BJ (cell line): ENCODE measurements around the gene TMEM115. TPM values are rescaled to one million over a fixed set of nuclear protein-coding genes. Genes with fewer than 3 reads are reported as not detected.
A peak's percentile ranks its signal among the peaks of the same experiment; 100 is the strongest.

Source experiments
- CTCF ChIA-PET: fragments of 350-600 bp; formaldehyde crosslinking; extraction: SDS; loops from one replicate; lab custom pipeline; 2021; ENCODE audit warnings: antibody characterized with exemption, inconsistent platforms; lab: Yijun Ruan, JAX
- POLR2A ChIA-PET: fragments of 300-600 bp; sonication (Branson Sonifier 250); formaldehyde crosslinking; extraction: SDS; loops from one replicate; lab custom pipeline; 2021; ENCODE audit warnings: antibody characterized with exemption; lab: Charles Lee
- DNase-seq: peaks from one replicate; pipeline ENCODE4 v3.0.0-alpha.2; 2011; ENCODE audit warnings: low read depth
- H3K27me3 ChIP-seq: 2 replicates; pipeline ENCODE4 v1.6.0; 2011; ENCODE audit warnings: low read length; ENCODE audit not compliant: control insufficient read depth, insufficient read depth
- H3K36me3 ChIP-seq: 2 replicates; pipeline ENCODE4 v1.5.1; 2011; ENCODE audit warnings: low read length; ENCODE audit not compliant: control insufficient read depth, insufficient read depth
- H3K4me3 ChIP-seq: 2 replicates; pipeline ENCODE4 v1.5.1; 2011; ENCODE audit warnings: low read depth, mild to moderate bottlenecking, control low read depth, low read length
- polyA plus RNA-seq: library from polyadenylated mRNA; depleted of rRNA; stranded (reverse); fragments of >200 nt; gene quantifications from 2 replicates; pipeline ENCODE4 v1.2.3, GENCODE V29; 2011
- TF ChIP-seq, protein P1 (sequence below): IDR thresholded peaks from 2 replicates; pipeline ENCODE4 v1.5.1; 2011; ENCODE audit warnings: low read depth, mild to moderate bottlenecking, control low read depth, inconsistent platforms, low read length, moderate library complexity; ENCODE audit not compliant: insufficient read depth

Gene TMEM115
- polyA plus RNA-seq, 1 experiment = 75.4 TPM

DNA sequence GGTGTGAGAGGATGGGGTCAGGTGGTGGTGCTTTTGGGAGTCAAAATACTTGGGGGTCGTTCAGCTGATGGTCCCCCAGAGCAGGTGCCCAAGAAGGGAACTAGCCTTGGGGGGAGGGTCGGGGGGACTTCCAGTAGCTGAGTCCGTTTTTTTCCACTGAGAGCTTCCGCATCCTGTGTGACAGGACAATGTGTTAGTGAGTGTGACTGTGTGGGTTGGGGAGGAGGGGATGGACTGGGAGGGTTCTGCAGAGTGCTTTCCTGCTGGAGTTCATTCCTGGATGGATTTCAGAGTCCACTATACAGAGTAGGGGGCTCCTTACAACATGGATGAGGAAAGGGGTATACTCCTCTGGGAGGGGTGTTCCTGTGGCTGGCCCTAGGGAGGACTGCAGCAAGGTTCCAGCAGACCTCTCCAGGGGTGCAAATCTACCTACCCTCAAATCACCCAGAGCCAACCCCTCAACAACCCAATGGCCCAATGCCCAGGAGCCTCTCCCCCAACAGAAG is 36.2 kb downstream of the TMEM115 start:
- Histone ChIP-seq H3K27me3 (no peaks in the 10 kb centered on the region), H3K36me3 (peaks cover 11% of the 10 kb centered on the region), H3K4me3 (no peak overlapping the region)
- no peak for DNase-seq
- CTCF ChIA-PET = interaction anchor here (0.5 to 3.0 kb wide), 14 partner anchors 8 to 518 kb away, joined by 3 to 20 read pairs (median 4); partner anchors contain the start of genes HYAL3, LSMEM2 and NAA80
- TF ChIP-seq, protein P1, sequence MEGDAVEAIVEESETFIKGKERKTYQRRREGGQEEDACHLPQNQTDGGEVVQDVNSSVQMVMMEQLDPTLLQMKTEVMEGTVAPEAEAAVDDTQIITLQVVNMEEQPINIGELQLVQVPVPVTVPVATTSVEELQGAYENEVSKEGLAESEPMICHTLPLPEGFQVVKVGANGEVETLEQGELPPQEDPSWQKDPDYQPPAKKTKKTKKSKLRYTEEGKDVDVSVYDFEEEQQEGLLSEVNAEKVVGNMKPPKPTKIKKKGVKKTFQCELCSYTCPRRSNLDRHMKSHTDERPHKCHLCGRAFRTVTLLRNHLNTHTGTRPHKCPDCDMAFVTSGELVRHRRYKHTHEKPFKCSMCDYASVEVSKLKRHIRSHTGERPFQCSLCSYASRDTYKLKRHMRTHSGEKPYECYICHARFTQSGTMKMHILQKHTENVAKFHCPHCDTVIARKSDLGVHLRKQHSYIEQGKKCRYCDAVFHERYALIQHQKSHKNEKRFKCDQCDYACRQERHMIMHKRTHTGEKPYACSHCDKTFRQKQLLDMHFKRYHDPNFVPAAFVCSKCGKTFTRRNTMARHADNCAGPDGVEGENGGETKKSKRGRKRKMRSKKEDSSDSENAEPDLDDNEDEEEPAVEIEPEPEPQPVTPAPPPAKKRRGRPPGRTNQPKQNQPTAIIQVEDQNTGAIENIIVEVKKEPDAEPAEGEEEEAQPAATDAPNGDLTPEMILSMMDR = no peak
- POLR2A ChIA-PET = no interaction called here

DNA sequence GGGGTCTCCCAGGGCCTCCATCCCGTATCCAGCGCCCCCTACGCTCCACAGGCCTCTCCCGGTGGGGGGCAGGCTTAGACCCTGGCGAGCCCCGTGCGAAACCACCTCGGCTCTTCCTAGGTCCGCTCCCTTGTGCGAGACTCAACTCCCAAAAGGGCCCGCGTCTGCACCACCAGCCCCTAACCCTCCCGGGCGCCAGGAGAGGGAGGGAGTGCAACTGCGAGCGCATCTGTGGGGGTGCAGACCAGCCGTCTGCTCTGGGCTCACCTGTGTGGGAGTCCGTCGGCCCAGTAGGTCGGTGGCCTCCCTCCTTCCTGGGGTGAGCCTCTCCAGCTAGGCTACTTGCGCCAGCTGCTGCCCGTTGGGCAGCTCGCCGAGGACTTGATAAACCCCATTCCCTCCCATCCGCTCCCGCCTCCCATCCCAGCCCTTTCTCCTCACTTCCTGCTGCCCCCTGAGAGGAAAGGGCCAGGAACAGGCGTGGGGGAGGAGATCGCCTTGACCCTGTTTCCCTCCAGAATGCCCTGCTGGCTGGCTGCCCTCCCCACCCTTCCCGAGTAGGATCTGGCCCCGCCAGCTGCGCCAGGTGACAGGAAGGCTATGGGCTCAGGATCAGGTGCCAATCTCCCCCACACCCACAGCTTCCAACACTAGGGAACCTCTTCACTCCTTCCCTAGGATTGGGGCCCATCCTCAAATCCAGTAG is 36.8 kb downstream of the TMEM115 start, which contains the start of gene HYAL2:
Gene HYAL2, minus strand, starts transcription at position 360 of the 706 bp plus-strand sequence. CDS start 2,256 bp downstream, outside the sequence.
- Histone ChIP-seq H3K4me3 (peak within 1 kb of the TSS; percentile 53), H3K36me3 (peaks cover 15% of the 10 kb centered on the region), H3K27me3 (no peaks in the 10 kb centered on the region)
- TF ChIP-seq, protein P1 = no peak
- DNase-seq = no peak
- POLR2A ChIA-PET = no interaction called here
- CTCF ChIA-PET = interaction anchor here (0.9 to 3.0 kb wide), 12 partner anchors 7 to 220 kb away, joined by 3 to 20 read pairs (median 4); partner anchors contain the start of genes HYAL3, LSMEM2 and NAA80

DNA sequence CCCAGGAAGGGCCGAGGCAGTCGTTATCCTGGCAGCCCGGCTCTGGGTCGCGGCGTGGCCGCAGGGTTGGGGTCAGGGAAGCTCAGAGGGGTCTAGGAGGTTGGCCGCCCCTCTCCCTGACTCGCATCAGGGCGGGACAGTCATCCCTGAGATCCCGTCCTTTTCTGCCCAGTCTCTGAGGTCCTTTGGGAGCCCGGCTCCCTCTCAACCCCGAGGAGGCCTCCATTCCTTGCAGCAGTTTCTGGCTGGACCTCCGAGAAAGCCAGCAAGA is 37.3 kb downstream of the TMEM115 start:
- CTCF ChIA-PET = interaction anchor here (1.0 to 1.9 kb wide), 4 partner anchors 14 to 96 kb away, joined by 3 to 6 read pairs (median 4); no protein-coding TSS in a partner anchor
- DNase-seq = no peak
- POLR2A ChIA-PET = no interaction called here
- Histone ChIP-seq H3K27me3 (no peaks in the 10 kb centered on the region), H3K4me3 (no peak overlapping the region), H3K36me3 (peaks cover 18% of the 10 kb centered on the region)
- TF ChIP-seq, protein P1 = no peak

DNA sequence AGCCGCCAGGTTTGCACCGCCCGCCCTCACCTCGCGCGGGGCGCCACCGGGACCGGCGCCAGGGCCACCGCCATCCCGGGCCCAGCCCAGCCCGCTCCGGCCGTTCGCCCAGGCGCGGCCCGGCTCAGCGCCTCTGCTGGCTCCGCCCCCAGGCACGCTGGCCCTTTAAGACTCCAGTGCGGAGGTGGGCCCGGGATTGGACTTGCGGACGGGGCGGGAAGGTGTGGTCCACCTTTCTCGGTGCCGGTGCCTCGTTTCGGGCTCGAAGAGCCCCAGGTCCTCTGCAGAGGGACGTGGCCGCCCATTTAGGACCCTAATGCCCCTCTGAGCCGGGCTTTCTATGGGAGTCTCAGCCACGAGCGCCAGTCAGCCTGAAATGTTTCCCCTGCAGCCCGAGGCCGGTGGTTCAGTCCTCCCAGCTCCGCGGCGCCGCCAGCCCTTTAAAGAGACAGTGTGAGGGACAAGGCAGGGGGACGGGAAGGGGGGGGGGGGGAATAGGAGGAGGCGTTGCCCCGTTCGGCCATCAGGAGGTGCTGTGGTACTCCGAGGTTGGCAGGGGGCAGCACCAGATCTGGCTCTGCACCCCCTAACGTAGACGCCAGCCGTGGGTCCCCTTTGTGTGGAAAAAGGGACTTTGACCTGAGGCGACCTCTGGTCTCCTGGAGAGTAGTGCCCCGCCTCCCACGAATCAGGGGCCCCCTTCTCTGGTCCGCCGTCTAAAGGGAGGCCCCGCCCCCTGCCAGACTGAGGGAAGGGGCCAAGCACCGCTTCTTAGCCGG is 37.8 kb downstream of the TMEM115 start:
- DNase-seq = no peak
- CTCF ChIA-PET = interaction anchor here (1.0 to 1.9 kb wide), 6 partner anchors 14 to 96 kb away, joined by 3 to 6 read pairs (median 4); no protein-coding TSS in a partner anchor
- POLR2A ChIA-PET = interaction anchor here (0.6 kb wide), 1 partner anchor 30 kb away, joined by 3 read pairs; no protein-coding TSS in a partner anchor
- H3K4me3 ChIP-seq = peak overlapping the region; percentile 53
- H3K36me3 ChIP-seq = peaks cover 24% of the 10 kb centered on the region
- TF ChIP-seq, protein P1 = peak; percentile 53
- no peaks in the 10 kb centered on the region for H3K27me3 ChIP-seq
